ENCODE measurements around the gene GRXCR1. TPM values are rescaled to one million over a fixed set of nuclear protein-coding genes. Genes with fewer than 3 reads are reported as not detected.

GRXCR1 gene
- not detected in 2 replicates for total RNA-seq (2016; rRNA removed; fragmentation: Illumina TruSeq; extraction: Trizol)
- total RNA-seq (2016; cell fraction: cytosol; rRNA removed; fragmentation: Illumina TruSeq; extraction: Trizol; ENCODE audit: low read depth) = not detected in 2 replicates
- not detected in 2 replicates for total RNA-seq (2016; cell fraction: insoluble cytoplasmic fraction; rRNA removed; fragmentation: Illumina TruSeq; extraction: Trizol)
- total RNA-seq (2016; cell fraction: membrane; rRNA removed; fragmentation: Illumina TruSeq; extraction: Trizol) = not detected in 2 replicates
- not detected in 2 replicates for total RNA-seq (2016; cell fraction: nucleus; rRNA removed; fragmentation: Illumina TruSeq; extraction: Trizol)
- not detected in 2 replicates for polyA plus RNA-seq (2011; rRNA removed)
- polyA plus RNA-seq (2011; cell fraction: cytosol; rRNA removed) = not detected in 2 replicates
- polyA plus RNA-seq (2011; cell fraction: nucleus; rRNA removed) = not detected in 2 replicates
- not detected in 2 replicates for polyA plus RNA-seq (2012)
- polyA plus RNA-seq (2016; cell fraction: cytosol; fragmentation: Illumina TruSeq; extraction: Trizol; ENCODE audit: low read depth) = not detected in 2 replicates
- not detected in 2 replicates for polyA plus RNA-seq (2016; cell fraction: insoluble cytoplasmic fraction; fragmentation: Illumina TruSeq; extraction: Trizol; ENCODE audit: low read depth)
- not detected in 2 replicates for polyA plus RNA-seq (2016; cell fraction: membrane; fragmentation: Illumina TruSeq; extraction: Trizol; ENCODE audit: low read depth)
- polyA plus RNA-seq (2016; cell fraction: nucleus; fragmentation: Illumina TruSeq; extraction: Trizol; ENCODE audit: insufficient read depth, low read depth) = not detected in 2 replicates
- not detected in 2 replicates for polyA minus RNA-seq (2011; rRNA and poly(A)+ RNA removed; ENCODE audit: low replicate concordance)
- polyA minus RNA-seq (2011; cell fraction: cytosol; rRNA and poly(A)+ RNA removed) = not detected in 2 replicates
- not detected in 2 replicates for polyA minus RNA-seq (2011; cell fraction: nucleus; rRNA and poly(A)+ RNA removed)
- Bru-seq, nascent RNA = not detected
- not detected for BruChase-seq, experiment 1, labeled RNA remaining after a 6-hour chase
- BruChase-seq, experiment 2, labeled RNA remaining after a 2-hour chase = not detected
- long read RNA-seq, experiment 1 = 0 reads
- long read RNA-seq, experiment 2 = 0 reads

- Histone ChIP-seq H3K79me2 (ENCODE audit: insufficient read depth, low read length) (no peaks in the 10 kb centered on the region), H4K20me1 (ENCODE audit: insufficient read depth, low read length) (no peaks in the 10 kb centered on the region), H3K4me1 (ENCODE audit: insufficient read depth, low read length) (no peaks in the 10 kb centered on the region), H3K9ac (ENCODE audit: insufficient read depth, low read depth, low read length) (no peak within 1 kb of the TSS), H3K9me3 (ENCODE audit: low read length) (no peaks in the 10 kb centered on the region), H3K27me3 (ENCODE audit: control insufficient read depth in 1 of 2, insufficient read depth in 2 of 2, low read length in 2 of 2) (no peaks in the 10 kb centered on the region), H3K4me2 (ENCODE audit: low read depth, low read length) (no peak within 1 kb of the TSS), H3K27ac (ENCODE audit: extremely low read length, insufficient read depth, low read length) (no peak within 1 kb of the TSS), H3K4me3 (replicated peaks in 1 of 3; ENCODE audit: insufficient read depth in 1 of 3, low read depth in 2 of 3, low read length in 3 of 3) (no peak within 1 kb of the TSS), H2AFZ (ENCODE audit: low read length) (no peak within 1 kb of the TSS), H3K36me3 (replicated peaks in 1 of 2; ENCODE audit: control insufficient read depth in 1 of 2, insufficient read depth in 2 of 2, low read length in 2 of 2) (no peaks in the 10 kb centered on the region)
- intact Hi-C loops (cut with micrococcal nuclease; ENCODE audit: unreplicated experiment) = no loop called here
- BruUV-seq (replicated peaks) = no TSS peak
- FAIRE-seq = no peak
- 0% methylated on average over 2 of the region's 2 CpGs for WGBS (ENCODE audit: low lambda C conversion rate)
- ATAC-seq = no peak
- POLR2A ChIA-PET = no interaction called here
- CTCF ChIA-PET (ENCODE audit: low intra/inter-chr PET ratio, low total read pairs) = no interaction called here
- no peak for DNase-seq (ENCODE audit: low spot score)
- in situ Hi-C loops (cut with HindIII; ENCODE audit: extremely low pct_ligation_motif_present, low pct_unique_long_range_greater_than_20kb) = no loop called here
- TF ChIP-seq ZNF547 (CRISPR knock-in tag; IDR thresholded peaks at IDR 0.05) (no peak), HMG20B (CRISPR knock-in tag; conservative IDR thresholded peaks at IDR 0.05) (no peak), ATF7-NPFF (CRISPR knock-in tag; IDR thresholded peaks at IDR 0.05; ENCODE audit: low read depth) (no peak), MYPOP (CRISPR knock-in tag; IDR thresholded peaks at IDR 0.05) (no peak), THAP7 (CRISPR knock-in tag; IDR thresholded peaks at IDR 0.05) (no peak), ATF2 (CRISPR knock-in tag; IDR thresholded peaks at IDR 0.05) (no peak), ZNF318 (CRISPR knock-in tag; IDR thresholded peaks at IDR 0.05) (no peak)
These were observed at the start of gene GRXCR1 for GRCh38 chr4:42892413-42892812. Gene GRXCR1, plus strand, starts transcription at chr4:42892713. Its CDS starts 554 bp downstream, at chr4:42893267.

Measured in HepG2 (cell line).